ENCODE measurements around the gene RAB44.

GRCh38 chr6:36730424-36731380, 33.1 kb downstream of the RAB44 start:
- no peak for TF ChIP-seq CTCF (IDR thresholded peaks at IDR 0.05; ENCODE audit: low read depth, low read length)
- no peak for TF ChIP-seq EZH2phosphoT487 (IDR thresholded peaks at IDR 0.05; ENCODE audit: low read depth)

All from OCI-LY3 (cell line).